OCI-LY7 (cell line): ENCODE results near the gene GZMM.

Source experiments
- CTCF ChIP-seq: fragments of 200-600 bp; sonication (generic); conservative IDR thresholded peaks from 2 replicates; pipeline ENCODE4 v1.5.1; 2014; ENCODE audit warnings: mild to moderate bottlenecking, antibody characterized with exemption, low read length, moderate library complexity, mixed read lengths
- EZH2phosphoT487 ChIP-seq: fragments of 200-600 bp; sonication (generic); IDR thresholded peaks from 2 replicates; pipeline ENCODE4 v1.6.1; 2018; ENCODE audit warnings: low read depth, borderline replicate concordance, mild to moderate bottlenecking, mixed run types, antibody characterized with exemption, low read length, moderate library complexity, mixed read lengths

GRCh38 chr19:506404-507285, 37.2 kb upstream of the GZMM start:
- no peak for TF ChIP-seq EZH2phosphoT487
- peak; percentile 87 for TF ChIP-seq CTCF
